HG03066 (cell line): ENCODE data around the gene PRKG1.

Source experiments
- ATAC-seq: cut with Tn5 transposase; IDR thresholded peaks from one replicate; pipeline ENCODE4 v1.9.1; 2021; ENCODE audit warnings: low read depth; ENCODE audit not compliant: unreplicated experiment

PRKG1 gene

GRCh38 chr10:51075873-51076229 is 1.6 kb downstream of the PRKG1 start:
- ATAC-seq = no peak

DNA sequence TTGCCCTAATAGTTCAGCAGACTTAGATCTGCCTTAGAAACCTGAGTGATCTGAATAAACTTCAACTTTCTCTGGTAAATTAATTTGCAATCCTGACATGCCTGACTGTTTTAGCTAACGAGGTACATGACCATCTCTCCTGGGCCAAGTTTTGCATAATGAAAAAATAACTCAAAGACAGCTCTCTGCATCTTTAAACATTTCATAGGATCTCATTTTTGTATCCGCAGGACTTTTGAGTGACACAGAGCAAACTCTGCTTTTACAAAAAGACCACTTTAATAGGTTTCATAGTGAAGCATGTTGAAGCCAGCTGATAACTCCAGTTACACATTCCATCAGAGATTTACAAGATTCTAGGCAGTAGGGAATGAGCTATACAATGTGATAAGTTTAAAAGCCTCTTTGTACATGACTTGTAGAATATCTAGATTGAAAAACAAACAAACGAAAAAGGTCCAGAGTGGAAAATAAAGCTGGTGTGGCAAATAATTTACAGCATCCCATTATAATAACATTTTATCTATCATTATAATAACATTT is 2.1 kb downstream of the PRKG1 start:
- ATAC-seq = no peak

- ATAC-seq = no peak
Measured at GRCh38 chr10:51077074-51077473, 2.8 kb downstream of the PRKG1 start.

GRCh38 chr10:51077507-51077906 is 3.2 kb downstream of the PRKG1 start:
- no peak for ATAC-seq

DNA sequence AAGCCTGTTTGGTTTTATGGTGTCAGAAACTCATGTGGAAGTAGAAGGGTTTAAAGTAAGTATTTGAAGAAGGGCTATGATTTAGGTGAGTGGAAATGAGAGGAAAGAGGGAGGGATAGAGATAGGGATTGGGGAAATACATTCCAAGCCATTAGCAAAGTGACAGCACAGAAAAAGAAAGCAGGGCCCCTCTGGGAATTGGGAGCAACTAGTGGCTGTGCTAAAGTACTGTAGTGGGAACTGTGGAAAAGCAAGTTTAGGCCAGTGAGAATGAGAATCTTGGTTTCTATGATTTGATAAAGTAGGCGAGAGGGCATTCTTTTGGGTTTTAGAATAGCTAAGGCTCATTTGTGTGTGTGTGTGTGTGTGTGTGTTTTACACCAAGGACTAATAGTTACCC is 5.0 kb downstream of the PRKG1 start:
- ATAC-seq = no peak

GRCh38 chr10:51079766-51080165 is 5.5 kb downstream of the PRKG1 start:
- no peak for ATAC-seq

GRCh38 chr10:51080311-51081006 is 6.2 kb downstream of the PRKG1 start:
- no peak for ATAC-seq

DNA sequence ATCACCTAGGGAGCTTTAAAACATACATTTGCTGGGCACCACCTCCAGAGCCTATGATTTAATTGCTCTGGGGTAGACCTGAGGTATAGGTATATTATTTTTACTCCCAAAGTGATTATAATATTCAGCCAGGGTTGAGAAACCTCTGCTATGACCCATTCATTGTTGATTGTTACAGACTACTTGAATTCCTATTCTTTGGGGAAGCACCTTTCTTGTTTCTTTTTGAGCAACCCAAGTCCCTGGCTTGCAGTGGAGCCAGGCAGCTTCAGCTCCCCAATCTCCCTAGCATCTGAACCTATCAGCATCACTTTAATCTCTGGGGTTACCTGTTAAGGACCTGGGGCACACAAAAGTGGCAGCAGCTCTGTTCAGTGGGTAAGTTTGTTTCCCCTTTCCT is 8.6 kb downstream of the PRKG1 start:
- no peak for ATAC-seq

- ATAC-seq = no peak
Measured at GRCh38 chr10:51083356-51083853, 9.1 kb downstream of the PRKG1 start.

DNA sequence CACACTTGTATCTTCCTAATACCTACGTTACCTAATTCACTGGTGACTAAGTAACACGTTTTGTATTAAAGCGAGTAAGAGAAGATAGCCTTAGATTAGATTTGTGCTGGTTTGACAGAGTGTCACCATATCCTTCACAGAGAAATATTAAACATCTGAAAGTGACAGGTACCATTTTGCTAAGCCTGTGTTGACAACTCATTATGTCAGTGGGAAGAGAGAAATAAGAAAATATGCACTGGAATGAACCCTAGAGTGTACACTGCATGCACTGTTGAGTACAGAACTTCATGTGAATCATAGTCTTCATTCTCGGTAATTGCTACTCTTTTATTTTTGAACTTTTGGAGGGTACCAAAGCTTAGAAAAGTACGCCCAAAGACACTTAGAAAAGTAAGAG is 10.9 kb downstream of the PRKG1 start:
- no peak for ATAC-seq

GRCh38 chr10:51086710-51087109 is 12.4 kb downstream of the PRKG1 start:
- ATAC-seq = no peak

DNA sequence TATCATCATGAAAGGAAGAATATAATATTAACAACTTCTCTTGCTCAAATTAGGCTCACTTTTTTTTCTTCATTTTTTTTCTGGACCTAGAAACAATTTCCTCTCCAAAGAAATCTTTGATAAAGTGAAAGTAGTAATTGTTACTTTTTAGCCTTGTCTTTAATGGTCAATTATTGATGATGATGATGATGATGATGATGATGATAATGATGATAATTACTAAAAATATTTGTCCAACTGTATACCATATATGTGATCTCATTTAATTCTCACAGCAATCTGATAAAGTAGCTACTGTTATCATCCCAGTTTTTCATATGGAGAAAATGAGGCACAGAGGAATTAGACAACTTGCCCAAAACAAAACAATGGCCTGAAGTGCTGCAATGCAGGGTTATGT is 12.8 kb downstream of the PRKG1 start:
- ATAC-seq = no peak

DNA sequence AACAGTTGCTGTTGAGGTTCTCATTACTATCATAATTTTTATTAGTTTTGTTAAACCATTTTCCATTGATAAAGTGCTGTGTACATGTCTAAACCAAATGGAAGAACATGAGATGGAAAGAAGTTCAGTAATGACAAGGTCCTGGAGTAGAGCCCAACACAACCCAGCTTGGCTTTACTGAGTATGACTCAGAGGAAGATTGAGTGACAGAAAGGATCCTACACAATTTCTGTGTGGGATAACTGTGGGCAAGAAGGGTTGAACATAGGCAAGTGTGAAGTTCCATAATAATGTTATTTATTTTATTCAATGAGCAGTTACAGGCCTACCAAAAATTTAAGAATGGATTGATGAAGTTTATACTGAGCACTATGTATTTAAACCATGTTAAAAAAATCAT is 15.9 kb downstream of the PRKG1 start:
- no peak for ATAC-seq

DNA sequence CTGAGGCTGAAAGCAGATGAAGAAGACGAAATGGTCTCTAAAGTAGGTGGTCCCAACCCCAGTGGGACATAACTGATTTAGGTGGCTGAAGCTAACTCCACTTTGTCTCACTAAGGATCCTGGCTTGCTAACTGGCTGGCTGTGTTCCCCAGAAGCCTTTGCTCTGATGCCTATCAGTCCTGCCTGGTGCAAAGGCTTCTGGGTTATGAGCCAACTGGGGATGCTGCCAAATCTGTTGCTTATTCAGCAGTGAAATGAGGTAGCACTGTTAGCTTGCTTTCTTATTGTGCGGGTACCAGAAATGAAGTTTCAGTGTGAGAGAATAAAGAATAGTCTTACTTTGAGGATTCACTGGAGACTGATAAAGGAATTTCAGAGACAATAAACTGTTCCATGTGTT is 18.1 kb downstream of the PRKG1 start:
- ATAC-seq = no peak

GRCh38 chr10:51095444-51095843 is 21.2 kb downstream of the PRKG1 start:
- ATAC-seq = no peak

DNA sequence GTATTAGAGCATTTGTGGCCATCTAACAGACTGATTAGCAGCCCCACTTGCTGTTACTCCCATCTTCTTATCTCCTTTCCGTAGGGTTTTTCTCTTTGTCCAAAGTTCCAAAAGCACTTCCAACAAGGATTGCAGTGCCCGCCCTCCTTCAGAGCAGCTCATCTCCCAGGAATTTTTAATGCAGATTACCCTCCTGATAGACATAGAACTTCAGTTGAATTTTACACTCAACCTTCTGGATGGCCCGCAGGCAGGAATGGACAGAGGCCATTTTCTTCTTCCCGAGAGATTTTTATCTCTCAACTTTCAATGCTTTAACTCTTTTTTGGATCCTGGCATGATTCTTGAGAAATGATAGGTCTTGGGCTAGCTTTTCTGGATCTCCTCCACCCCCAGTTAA is 23.3 kb downstream of the PRKG1 start:
- ATAC-seq = no peak

- no peak for ATAC-seq
Measured at GRCh38 chr10:51100221-51100620, 25.9 kb downstream of the PRKG1 start.

- ATAC-seq = no peak
Measured at GRCh38 chr10:51103554-51104217, 29.4 kb downstream of the PRKG1 start.

GRCh38 chr10:51106311-51106945 is 32.1 kb downstream of the PRKG1 start:
- ATAC-seq = no peak

DNA sequence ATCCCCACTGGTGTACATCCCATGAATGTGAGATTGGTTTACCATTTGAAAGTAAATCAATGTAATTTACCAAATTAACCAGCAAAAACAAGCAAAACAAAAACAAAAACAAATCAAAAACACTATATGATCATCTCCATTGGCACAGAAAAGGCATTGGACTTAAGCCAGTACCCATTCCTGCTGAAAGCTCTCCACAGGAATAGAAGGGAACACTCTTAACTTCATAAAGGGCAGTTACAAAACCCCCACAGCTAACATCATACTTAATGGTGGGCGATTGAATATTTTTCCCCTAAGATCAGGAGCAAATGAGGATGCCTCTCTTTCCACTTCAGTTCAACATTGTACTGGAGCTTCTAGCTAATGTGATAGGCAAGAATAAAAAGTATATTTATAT is 34.1 kb downstream of the PRKG1 start:
- no peak for ATAC-seq

GRCh38 chr10:51109801-51110533 is 35.7 kb downstream of the PRKG1 start:
- no peak for ATAC-seq
